ENCODE results near the gene CHSY3. TPM values are rescaled to one million over a fixed set of nuclear protein-coding genes. Genes with fewer than 3 reads are reported as not detected.
A peak's percentile ranks its signal among the peaks of the same experiment; 100 is the strongest.

Gene CHSY3
- total RNA-seq, 2 donors from 2014 or later, result 1.2 to 2.0 TPM

- no peak overlapping the region for H3K4me3 ChIP-seq (ENCODE audit: low read length)
- Mint-ChIP-seq H3K36me3 (ENCODE audit: low read depth) (no peaks in the 10 kb centered on the region), H3K27me3 (ENCODE audit: insufficient read depth) (no peaks in the 10 kb centered on the region), H3K9me3 (no peaks in the 10 kb centered on the region), H3K4me1 (peaks cover 5% of the 10 kb centered on the region), H3K27ac (no peak overlapping the region), H3K4me3 (no peak overlapping the region)
- H3K36me3 ChIP-seq (ENCODE audit: control insufficient read depth, insufficient read depth, low read length), result no peaks in the 10 kb centered on the region
- TF ChIP-seq, protein P1, sequence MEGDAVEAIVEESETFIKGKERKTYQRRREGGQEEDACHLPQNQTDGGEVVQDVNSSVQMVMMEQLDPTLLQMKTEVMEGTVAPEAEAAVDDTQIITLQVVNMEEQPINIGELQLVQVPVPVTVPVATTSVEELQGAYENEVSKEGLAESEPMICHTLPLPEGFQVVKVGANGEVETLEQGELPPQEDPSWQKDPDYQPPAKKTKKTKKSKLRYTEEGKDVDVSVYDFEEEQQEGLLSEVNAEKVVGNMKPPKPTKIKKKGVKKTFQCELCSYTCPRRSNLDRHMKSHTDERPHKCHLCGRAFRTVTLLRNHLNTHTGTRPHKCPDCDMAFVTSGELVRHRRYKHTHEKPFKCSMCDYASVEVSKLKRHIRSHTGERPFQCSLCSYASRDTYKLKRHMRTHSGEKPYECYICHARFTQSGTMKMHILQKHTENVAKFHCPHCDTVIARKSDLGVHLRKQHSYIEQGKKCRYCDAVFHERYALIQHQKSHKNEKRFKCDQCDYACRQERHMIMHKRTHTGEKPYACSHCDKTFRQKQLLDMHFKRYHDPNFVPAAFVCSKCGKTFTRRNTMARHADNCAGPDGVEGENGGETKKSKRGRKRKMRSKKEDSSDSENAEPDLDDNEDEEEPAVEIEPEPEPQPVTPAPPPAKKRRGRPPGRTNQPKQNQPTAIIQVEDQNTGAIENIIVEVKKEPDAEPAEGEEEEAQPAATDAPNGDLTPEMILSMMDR (conservative IDR thresholded peaks at IDR 0.05), result no peak
- 83% methylated on average over 4 of the region's 4 CpGs; no CpG with 5 or more reads in 1 of the 2 experiments for WGBS, 2 experiments (ENCODE audit: insufficient coverage in 1 of 2, insufficient read length in 1 of 2)
- H3K27ac ChIP-seq (ENCODE audit: low read depth, low read length), result no peak overlapping the region
- H3K27me3 ChIP-seq (ENCODE audit: control insufficient read depth, insufficient read depth, low read length, poor library complexity, severe bottlenecking), result no peaks in the 10 kb centered on the region
- no peaks in the 10 kb centered on the region for H3K4me1 ChIP-seq (ENCODE audit: control insufficient read depth, insufficient read depth, low read length)
- no peaks in the 10 kb centered on the region for H3K9me3 ChIP-seq (ENCODE audit: control insufficient read depth, low read length)
- H3K9ac ChIP-seq (ENCODE audit: extremely low read depth, low read length, poor library complexity, severe bottlenecking), result no peak overlapping the region
- DNase-seq, result no peak
These were observed 96.2 kb downstream of the CHSY3 start for GRCh38 chr5:130000460-130000859.

- Histone ChIP-seq H3K9me3 (ENCODE audit: control insufficient read depth, low read length) (no peaks in the 10 kb centered on the region), H3K9ac (ENCODE audit: extremely low read depth, low read length, poor library complexity, severe bottlenecking) (no peak overlapping the region), H3K27ac (ENCODE audit: low read depth, low read length) (no peak overlapping the region), H3K4me3 (ENCODE audit: low read length) (no peak overlapping the region), H3K27me3 (ENCODE audit: control insufficient read depth, insufficient read depth, low read length, poor library complexity, severe bottlenecking) (no peaks in the 10 kb centered on the region), H3K36me3 (ENCODE audit: control insufficient read depth, insufficient read depth, low read length) (no peaks in the 10 kb centered on the region), H3K4me1 (ENCODE audit: control insufficient read depth, insufficient read depth, low read length) (no peaks in the 10 kb centered on the region)
- H3K27me3 Mint-ChIP-seq (ENCODE audit: insufficient read depth), result no peaks in the 10 kb centered on the region
- DNase-seq, result no peak
- H3K4me3 Mint-ChIP-seq, result no peak overlapping the region
- 85 to 94% methylated on average over 2 to 3 of the region's 3 CpGs for WGBS, 2 experiments (ENCODE audit: insufficient coverage in 1 of 2, insufficient read length in 1 of 2)
- H3K9me3 Mint-ChIP-seq, result no peaks in the 10 kb centered on the region
- TF ChIP-seq, protein P1 (conservative IDR thresholded peaks at IDR 0.05), result no peak
- no peaks in the 10 kb centered on the region for H3K36me3 Mint-ChIP-seq (ENCODE audit: low read depth)
- peaks cover 5% of the 10 kb centered on the region for H3K4me1 Mint-ChIP-seq
- H3K27ac Mint-ChIP-seq, result no peak overlapping the region
These were observed 97.9 kb downstream of the CHSY3 start for GRCh38 chr5:130002183-130002582.

GRCh38 chr5:130002876-130003275 lies 98.6 kb downstream of the CHSY3 start:
- Histone ChIP-seq H3K4me3 (ENCODE audit: low read length) (no peak overlapping the region), H3K27ac (ENCODE audit: low read depth, low read length) (no peak overlapping the region), H3K4me1 (ENCODE audit: control insufficient read depth, insufficient read depth, low read length) (no peaks in the 10 kb centered on the region), H3K9ac (ENCODE audit: extremely low read depth, low read length, poor library complexity, severe bottlenecking) (no peak overlapping the region), H3K27me3 (ENCODE audit: control insufficient read depth, insufficient read depth, low read length, poor library complexity, severe bottlenecking) (no peaks in the 10 kb centered on the region), H3K36me3 (ENCODE audit: control insufficient read depth, insufficient read depth, low read length) (no peaks in the 10 kb centered on the region), H3K9me3 (ENCODE audit: control insufficient read depth, low read length) (no peaks in the 10 kb centered on the region)
- H3K4me1 Mint-ChIP-seq, result peaks cover 5% of the 10 kb centered on the region
- TF ChIP-seq, protein P1 (conservative IDR thresholded peaks at IDR 0.05), result no peak
- WGBS, 2 experiments (ENCODE audit: insufficient coverage in 1 of 2, insufficient read length in 1 of 2), result 87 to 90% methylated on average over 3 of the region's 3 CpGs
- no peaks in the 10 kb centered on the region for H3K9me3 Mint-ChIP-seq
- H3K4me3 Mint-ChIP-seq, result no peak overlapping the region
- H3K36me3 Mint-ChIP-seq (ENCODE audit: low read depth), result no peaks in the 10 kb centered on the region
- DNase-seq, result no peak
- no peaks in the 10 kb centered on the region for H3K27me3 Mint-ChIP-seq (ENCODE audit: insufficient read depth)
- H3K27ac Mint-ChIP-seq, result peak overlapping the region; percentile 35

Data from endodermal cell (in vitro differentiated cells).